ENCODE measurements around the gene PPIP5K2.
"Not testable (repeated sequence)": the region's sequence is repeated elsewhere in the genome, so short reads cannot be mapped to it uniquely, and the experiment has no call there.

PPIP5K2 gene

DNA sequence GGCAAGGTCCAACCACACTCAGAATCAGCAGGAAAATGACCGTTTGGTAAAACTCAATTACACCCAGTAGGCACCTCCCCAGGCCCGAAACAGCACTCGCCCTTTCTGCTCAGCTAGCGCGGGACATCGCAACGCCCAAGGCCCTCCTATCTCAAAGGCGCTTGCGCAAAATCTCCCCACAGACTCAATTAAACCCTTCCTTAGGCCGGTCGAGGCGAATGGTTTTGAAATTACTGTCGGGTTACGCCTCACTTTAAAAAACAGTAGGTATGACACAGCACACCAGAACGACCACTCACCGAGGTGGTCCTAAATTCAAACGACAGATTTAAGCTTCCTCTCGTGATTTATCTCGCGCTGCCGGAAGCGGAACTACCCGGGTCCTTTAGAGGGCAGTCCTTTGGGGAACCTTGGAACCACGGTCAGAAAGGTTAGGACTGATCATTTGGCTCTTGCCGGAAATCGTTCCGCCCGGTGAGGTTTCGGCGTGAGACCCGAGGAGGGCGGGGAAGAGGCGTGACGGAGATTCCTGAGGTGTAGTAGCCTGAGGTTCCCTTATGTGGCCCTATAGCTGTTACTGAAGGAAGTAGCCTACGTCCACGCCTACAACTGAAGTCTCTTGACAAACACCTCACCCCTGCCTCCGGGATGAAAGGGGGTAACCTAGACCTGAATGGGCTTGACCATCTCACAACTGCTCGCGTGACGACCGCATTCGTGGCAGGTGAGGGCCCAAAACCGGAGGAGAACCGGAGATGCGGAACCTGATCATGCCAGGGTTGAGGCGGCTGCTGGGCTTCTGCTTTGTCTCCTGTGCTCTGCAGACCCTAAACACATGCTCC lies at the start of gene PPIP5K2, which contains the start of gene GIN1:
Gene PPIP5K2, plus strand, starts transcription at position 537 of the 842 bp plus-strand sequence. CDS start 9,289 bp downstream, outside the sequence.
Gene GIN1, minus strand, starts transcription at position 374 of the 842 bp plus-strand sequence. CDS start 11,431 bp downstream, outside the sequence.
- DNase-seq (ENCODE audit: low read depth in 2 of 2), result peak; percentile 92 to 93

DNA sequence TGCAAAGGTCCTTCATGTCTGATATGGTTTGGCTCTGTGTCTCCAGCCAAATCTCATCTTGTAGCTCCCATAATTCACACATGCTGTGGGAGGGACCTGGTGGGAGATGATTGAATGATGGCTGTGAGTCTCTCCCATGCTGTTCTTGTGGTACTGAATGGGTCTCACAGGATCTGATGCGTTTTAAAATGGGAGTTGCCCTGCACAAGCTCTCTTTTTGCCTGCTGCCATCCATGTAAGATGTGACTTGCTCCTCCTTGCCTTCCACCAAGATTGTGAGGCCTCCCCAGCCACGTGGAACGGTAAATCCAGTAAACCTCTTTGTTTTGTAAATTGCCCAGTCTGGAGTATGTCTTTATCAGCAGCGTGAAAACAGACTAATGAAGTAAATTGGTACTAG lies 46.6 kb upstream of the PPIP5K2 start:
- not testable (repeated sequence) for DNase-seq (ENCODE audit: low read depth in 2 of 2)

DNA sequence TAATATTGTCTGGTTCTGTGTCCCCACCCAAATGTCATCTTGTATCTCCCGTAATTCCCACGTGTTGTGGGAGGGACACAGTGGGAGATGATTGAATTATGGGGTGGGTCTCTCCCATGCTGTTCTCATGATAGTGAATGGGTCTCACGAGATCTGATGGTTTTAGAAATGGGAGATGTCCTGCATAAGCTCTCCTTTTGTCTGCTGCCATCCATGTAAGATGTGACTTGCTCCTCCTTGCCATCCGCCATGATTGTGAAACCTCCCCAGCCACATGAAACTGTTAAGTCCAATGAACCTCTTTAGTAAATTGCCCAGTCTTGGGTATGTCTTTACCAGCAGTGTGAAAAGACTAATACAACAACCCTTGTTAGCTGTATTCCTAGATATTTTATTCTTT lies 44.7 kb upstream of the PPIP5K2 start:
- DNase-seq (ENCODE audit: low read depth in 2 of 2), result no peak

DNA sequence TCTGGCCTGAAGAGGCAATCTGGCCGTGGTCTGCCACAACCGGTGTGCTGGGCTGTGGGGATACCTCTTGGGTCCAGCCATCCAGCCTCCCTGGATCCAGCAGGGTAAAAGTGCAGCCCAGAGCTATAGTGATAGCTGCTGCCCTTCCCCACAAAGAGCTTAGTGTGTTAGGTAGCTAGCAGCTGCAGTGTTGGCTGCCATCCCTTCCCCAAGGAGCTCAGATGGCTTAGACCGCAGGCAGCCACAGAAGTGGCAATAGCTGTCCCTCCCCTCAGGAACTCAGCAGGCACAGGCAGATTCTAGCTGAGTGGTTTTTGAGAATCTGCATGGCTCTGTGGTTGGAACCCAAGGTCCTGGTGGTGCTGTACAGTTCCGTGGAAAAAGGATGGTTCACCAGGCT lies 40.3 kb upstream of the PPIP5K2 start:
- DNase-seq (ENCODE audit: low read depth in 2 of 2), result no peak

DNA sequence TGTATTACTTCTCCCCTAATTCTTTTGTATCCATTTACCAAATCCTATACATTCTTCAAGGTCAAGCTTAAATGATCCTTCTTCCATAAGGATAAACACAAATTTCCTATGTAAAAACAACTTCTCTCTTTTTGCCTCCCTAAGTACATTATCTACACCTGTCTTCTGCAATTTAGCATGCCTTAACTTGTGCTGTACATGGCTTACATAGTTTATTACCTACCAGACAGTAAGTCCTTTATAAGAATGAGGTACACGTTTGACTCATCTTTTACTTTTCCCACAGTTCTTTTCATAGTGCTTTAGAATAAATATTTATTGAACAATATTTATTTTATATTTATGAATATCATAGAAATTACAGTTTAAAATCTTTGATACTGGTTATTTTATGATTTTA lies 33.6 kb upstream of the PPIP5K2 start:
- no peak for DNase-seq (ENCODE audit: low read depth in 2 of 2)

DNA sequence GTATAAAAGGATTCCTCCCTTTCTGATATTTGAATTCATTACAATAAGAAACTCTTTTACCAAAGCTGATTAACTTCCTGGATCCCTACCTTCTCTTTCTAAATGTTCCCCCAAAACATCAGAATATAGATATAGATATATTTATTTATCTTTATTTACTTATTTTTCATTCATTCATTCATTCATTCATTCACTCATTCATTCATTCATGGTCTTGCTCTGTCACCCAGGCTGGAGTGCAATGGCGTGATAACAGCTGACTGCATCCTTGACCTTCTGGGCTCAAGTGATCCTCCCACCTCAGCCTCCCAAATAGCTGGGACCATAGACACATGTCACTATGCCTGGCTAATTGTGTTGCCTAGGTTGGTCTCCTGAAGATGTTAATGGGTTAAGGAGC lies 30.8 kb upstream of the PPIP5K2 start:
- no peak for DNase-seq (ENCODE audit: low read depth in 2 of 2)

DNA sequence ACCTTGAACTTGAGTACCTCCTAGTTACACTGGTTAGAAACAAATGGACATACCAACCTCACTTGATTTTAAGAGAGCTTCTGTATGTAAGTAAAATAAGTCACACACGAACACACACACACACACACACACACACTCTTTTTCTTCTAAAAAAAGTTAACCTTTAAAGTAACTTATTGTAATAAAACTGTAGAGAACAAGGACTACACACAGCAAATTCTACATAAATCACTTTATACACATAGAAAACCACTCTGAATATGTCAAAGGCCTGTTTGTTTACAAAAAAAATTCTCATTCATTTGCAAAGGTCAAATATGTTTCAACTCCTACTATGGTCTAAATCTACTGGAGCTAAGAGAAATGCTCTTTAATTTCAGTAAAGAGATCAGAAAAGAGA lies 29.3 kb upstream of the PPIP5K2 start:
- DNase-seq (ENCODE audit: low read depth in 2 of 2), result no peak

DNA sequence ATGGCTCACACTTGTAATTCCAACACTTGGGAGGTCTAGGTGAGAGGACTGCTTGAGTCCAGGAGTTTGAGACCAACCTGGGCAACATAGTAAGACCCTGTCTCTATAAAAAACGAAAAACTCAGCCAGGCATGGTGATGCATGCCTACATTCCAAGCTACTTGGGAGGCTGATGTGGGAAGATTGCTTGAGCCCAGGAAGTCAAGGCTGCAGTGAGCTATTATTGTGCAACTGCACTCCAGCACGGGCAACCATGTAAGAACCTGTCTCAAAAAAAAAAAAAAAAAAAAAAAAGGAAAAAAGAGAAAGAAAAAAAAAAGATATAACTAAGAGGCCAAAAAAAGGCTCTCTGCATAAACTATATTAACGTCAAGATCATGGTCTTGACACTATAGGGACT lies 27.4 kb upstream of the PPIP5K2 start:
- no peak for DNase-seq (ENCODE audit: low read depth in 2 of 2)

DNA sequence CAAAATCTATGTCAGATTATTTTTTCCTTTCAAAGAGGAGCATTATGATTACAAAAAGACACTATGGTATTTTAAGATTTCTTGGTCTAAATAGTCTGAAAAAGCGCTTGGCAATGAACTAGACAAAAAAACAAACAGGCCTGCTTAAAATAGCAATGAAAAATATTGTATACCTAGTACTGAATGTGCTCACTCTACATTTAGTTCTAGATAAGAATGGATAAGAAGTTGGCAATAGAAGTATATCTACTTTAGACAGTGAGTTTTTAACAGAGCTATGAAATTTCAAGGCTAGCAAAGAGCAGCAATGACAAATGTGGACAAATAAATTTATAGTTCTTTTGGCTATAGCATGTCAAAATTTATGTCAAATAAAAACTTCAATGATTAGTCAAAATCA lies 26.4 kb upstream of the PPIP5K2 start:
- no peak for DNase-seq (ENCODE audit: low read depth in 2 of 2)

DNA sequence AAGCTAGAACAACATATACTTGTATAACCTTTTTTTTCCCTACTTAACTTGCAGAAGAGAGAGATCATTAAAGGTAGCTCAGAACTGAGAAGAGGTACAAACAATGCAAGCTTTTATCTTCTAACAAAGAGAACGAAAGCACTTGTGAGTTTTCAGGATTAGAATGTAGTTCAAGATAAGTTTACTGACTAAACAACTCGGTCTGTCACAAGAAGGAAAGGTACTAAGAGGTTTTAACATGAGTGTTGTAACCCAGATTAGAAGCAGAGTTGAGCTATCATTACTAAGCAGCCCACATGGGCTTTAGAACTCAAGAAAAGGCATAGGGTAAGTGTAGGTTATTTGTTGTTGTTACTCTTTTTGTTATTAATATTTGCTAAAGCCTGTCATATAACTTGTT lies 25.4 kb upstream of the PPIP5K2 start:
- DNase-seq (ENCODE audit: low read depth in 2 of 2), result no peak

DNA sequence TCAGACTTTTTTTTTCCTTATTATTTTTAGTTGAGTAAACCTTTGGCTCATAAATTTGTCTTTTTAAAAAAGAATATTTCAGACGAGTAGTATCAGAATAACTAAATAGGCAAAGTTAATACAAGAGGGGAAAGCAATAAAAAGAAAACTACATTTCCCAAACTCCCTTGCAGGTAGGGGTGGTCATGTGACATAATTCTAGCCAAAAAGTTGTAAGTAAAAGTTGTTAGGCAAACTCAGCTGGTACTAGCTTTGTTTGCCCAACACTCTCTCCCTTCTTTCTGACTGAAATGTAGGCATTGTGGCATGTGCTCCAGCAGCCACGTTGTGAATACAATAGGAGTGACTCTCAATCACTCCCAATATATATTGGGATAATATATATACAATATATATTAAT lies 21.1 kb upstream of the PPIP5K2 start:
- DNase-seq (ENCODE audit: low read depth in 2 of 2), result no peak

DNA sequence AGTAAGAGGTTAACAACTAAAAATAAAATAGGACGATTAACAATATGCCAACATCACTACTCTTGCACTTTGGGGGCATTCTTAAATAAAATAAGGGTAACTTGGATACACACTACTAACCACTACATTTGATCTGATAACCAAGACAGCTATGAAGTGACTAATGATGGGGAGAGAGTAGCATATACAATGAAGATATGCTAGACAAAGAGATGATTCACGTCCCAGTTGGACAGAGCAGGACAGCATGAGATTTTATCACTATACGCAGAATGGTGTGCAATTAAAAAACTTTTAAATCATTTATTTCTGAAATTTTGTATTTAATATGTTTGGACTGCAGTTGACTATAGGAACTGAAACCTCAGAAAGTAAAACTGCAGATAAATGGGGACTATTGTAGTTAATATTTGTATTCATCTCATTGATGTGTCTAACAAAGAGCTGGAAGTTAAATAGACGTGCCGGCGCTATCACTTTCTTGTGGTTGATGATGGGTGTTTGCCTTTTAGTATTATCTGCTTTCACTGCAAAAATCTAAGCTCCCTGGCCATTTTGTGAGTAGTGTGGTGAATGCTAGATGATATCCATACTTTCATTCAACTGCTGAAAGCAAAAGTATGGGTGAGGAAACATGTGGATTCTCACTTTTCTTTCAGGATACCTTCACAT lies 18.9 kb upstream of the PPIP5K2 start:
- no peak for DNase-seq (ENCODE audit: low read depth in 2 of 2)

DNA sequence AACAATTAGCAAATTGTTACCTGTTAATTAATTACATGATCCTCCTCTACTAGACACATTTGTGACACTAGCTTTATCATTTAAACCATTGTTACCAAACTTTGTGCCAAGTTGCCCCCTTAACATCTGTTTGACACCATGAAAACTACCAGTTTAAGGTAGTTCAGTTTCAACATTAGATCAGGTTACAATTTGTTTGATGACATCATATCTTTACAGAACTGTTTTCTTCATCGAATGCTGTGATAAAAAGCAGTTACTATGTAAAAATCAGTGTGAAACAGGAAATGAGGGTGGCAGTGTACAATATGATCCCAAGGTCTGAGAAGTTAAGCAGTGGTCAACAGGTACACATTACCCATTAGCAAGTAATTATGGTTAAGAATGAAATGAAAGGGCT lies 17.9 kb upstream of the PPIP5K2 start:
- no peak for DNase-seq (ENCODE audit: low read depth in 2 of 2)

DNA sequence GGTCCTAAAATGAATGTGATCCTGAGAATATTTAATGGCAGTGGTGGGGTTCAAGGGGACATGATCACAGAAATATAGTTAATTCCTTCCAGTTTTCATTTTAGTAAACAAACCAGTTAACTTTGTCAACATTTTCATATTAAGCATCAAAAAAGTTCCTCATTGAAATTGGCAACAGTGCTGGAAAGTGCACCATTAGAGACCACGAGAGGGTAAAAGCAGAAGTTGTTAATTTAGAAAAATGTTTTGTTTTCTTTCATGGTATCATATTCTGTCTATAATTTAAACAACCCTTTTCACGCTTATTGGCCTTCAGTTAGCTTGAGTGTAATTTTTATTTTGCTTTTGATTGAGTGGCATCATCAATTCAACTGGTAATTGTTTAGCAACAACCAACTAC lies 12.0 kb upstream of the PPIP5K2 start:
- no peak for DNase-seq (ENCODE audit: low read depth in 2 of 2)

DNA sequence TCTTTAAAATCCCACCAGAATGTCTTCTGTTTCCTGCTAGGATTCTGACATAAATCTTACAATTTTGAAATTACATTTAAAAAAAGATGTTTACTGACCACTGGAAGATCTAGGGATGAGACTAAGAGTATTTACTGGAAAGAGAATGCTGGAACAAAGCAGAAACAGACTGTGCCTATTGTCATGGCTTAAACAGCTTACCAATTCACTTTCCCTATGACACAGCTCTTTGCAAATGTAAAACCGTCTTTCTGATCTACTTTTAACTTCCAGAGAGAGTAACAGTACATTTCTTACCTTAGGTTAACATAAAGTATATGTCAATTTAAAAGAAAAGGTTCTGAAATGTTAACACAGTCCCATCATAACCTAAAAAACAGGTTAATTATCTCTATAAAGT lies 10.8 kb upstream of the PPIP5K2 start:
- DNase-seq (ENCODE audit: low read depth in 2 of 2), result no peak

DNA sequence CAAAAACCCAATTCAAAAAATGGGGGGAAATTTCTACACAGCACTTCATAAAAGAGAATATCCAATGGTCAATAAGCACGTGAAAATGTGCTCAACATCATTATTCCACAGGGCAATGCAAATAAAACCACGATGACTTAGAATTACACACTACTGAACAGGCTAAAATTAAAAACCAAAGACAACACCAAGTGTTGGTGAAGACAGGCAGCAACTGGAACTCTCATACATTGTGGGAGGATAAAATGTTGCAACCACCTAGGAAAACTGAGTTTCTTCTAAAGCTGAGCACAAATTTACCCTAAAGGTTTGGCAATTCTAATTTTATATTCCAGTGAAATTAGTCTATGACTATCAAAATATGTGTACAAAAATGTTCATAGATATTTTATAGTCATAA lies 9.7 kb upstream of the PPIP5K2 start:
- DNase-seq (ENCODE audit: low read depth in 2 of 2), result no peak

DNA sequence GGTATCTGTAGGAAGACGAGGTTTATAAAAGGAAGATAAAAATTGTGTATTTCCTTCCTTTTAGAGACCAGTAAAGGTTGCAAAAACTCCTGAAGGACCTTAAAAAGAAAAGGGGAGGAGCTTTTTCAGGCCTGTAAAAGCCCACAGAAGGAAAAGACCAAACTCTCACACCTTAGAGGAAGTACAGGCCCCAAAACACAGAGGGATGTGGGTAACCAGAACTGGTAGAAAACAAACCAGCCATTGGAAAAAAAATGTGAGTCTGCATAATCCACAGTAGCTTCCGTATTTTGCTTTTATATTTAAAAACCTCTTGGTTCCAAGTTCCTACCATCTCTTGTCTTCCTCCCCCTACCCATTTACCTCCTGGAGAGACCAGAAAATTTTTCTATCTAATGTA lies 8.6 kb upstream of the PPIP5K2 start:
- no peak for DNase-seq (ENCODE audit: low read depth in 2 of 2)

DNA sequence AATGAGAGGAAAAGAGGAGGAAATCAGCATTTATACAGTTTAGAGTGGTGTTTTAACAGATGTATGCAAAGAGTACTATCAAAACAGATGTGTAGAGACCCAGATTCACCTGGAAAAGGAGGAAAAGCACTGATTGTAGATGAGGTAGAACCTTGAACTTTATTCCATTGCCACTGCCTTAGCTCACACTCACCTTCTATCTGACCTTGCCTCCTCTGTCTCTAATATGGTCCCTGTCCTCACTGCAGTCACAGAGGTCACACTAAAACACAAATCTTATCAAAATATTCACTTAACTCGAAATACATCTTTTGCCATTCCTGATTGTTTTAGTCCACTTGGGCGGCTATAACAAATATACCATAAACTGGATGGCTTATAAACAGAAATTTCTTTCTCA lies 7.2 kb upstream of the PPIP5K2 start:
- DNase-seq (ENCODE audit: low read depth in 2 of 2), result no peak

DNA sequence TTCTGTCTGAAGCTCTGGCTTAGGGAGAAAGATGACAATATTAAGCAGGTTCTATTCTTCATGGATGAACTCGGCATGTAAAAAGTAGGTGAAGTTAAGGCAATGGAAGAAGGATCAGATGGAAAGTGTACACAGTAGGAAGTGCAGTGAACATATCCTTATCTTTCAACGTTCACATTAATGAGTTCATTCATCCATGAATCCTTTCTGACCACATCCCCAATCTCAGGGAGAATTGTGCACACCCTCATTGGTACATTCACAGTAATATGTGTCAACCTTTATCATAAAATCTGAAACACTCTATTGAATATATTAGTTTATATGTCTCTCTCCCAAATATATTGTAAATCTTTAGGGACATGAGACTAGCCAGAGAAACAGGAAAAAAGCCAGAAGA lies 5.7 kb upstream of the PPIP5K2 start:
- no peak for DNase-seq (ENCODE audit: low read depth in 2 of 2)

DNA sequence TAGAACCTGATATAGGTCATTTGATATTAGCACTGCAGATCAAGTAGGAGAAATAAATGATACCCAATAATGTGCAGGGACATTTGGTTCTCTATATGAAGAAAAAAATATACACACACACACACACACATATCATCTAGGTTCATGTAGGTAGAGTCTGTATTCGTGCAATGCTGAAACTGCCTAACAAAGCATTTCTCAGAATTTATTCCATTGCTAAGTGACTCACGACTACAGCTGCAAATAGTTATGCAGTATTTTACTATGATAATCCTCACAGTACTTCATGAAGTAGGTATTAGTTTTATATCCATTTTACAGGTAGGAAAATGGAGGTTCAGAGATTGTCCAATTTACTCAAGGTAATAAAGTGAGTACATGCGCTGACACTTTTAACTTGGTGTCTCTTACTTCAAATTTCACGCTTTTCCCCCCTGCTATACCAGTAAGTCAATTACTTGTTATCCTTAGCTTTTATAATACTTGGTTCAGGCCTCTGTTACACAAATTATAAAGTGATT lies 2.6 kb upstream of the PPIP5K2 start:
- no peak for DNase-seq (ENCODE audit: low read depth in 2 of 2)

DNA sequence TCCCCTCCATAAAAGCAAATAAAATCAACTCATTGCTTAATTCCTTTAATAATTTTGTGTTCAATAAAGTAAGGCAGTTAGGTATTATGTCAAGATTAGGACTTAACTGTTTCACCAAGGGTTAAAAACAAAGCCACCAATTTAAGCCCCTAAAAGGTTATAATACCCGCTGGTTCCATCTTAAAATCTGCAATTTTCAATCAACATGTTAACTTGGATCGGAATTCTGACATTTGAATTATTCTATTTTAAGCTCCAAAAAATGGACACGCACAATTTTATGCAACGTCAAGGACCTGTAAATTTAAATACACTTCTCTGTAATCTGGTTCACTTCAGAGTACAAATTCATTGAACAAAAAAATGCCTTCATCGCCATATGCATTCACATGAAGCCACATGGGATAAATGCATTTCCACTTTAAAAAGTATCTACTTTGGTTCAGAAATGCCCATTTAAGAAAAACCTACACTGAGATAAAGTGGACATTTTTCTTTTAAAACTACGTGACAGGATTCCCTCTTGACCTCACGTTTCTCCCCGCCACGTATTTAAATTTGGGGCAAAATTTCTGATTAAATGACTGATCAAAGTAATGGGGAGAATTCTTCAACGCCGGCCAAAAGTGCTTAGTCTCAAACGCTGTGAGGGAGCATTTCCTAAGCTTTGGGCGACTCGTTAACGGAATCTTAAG lies 884 bp upstream of the PPIP5K2 start:
- DNase-seq (ENCODE audit: low read depth in 2 of 2), result no peak

DNA sequence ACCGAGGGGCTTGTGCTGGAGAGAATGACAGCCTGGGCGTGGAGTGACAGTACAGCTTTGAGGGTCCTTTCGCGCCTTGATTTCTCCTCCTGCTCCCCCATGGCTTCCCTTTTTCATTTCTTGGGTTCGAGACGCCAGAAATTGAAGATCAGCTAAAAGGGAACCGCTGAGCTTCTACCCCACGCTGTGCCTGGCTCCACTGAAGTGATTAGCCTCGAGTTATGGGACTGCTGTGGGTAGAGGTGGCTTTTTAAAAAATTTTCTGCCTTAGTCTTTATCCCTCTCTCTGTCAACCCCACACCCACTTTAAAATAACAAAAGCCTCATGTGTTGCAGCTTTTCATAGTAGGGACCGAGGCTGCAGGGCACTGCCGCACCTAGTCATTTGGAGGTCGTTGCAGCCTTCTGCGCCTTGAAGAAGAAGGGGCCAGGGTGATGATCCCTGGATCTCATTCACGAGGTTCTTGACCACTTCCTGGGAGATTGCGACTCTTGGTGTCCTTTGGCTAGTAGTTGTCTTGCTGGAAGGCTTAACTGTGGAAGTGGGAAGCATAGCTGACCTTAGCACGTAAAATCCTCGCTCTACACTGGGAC lies 603 bp downstream of the PPIP5K2 start:
- DNase-seq (ENCODE audit: low read depth in 2 of 2), result no peak

Measured in stimulated activated CD4-positive, alpha-beta T cell treated with anti-CD3 and anti-CD28 coated beads, Interleukin-4, amount 100 ng/mL, for 48 hours (primary cell).